Panc1 (cell line): ENCODE data around the gene RHBDL1.

Experiments
- SIN3A ChIP-seq: IDR thresholded peaks from 2 replicates; pipeline ENCODE4 v1.6.1; 2012; ENCODE audit warnings: low read depth, mild to moderate bottlenecking, low read length, moderate library complexity, borderline replicate concordance; ENCODE audit not compliant: insufficient read depth
- TF ChIP-seq, protein P1 (sequence below): fragments of 450-650 bp; IDR thresholded peaks from 2 replicates; pipeline ENCODE4 v1.5.1; 2017; ENCODE audit warnings: mild to moderate bottlenecking
- TF ChIP-seq, protein P2 (sequence below), 2 experiments: IDR thresholded peaks; 2 replicates each; pipeline ENCODE4 v1.6.1; 2011 to 2012; ENCODE audit warnings: low read depth in 2 of 2, control low read depth in 1 of 2, low read length in 1 of 2, mild to moderate bottlenecking in 1 of 2, moderate library complexity in 1 of 2; ENCODE audit not compliant: insufficient read depth in 1 of 2

DNA sequence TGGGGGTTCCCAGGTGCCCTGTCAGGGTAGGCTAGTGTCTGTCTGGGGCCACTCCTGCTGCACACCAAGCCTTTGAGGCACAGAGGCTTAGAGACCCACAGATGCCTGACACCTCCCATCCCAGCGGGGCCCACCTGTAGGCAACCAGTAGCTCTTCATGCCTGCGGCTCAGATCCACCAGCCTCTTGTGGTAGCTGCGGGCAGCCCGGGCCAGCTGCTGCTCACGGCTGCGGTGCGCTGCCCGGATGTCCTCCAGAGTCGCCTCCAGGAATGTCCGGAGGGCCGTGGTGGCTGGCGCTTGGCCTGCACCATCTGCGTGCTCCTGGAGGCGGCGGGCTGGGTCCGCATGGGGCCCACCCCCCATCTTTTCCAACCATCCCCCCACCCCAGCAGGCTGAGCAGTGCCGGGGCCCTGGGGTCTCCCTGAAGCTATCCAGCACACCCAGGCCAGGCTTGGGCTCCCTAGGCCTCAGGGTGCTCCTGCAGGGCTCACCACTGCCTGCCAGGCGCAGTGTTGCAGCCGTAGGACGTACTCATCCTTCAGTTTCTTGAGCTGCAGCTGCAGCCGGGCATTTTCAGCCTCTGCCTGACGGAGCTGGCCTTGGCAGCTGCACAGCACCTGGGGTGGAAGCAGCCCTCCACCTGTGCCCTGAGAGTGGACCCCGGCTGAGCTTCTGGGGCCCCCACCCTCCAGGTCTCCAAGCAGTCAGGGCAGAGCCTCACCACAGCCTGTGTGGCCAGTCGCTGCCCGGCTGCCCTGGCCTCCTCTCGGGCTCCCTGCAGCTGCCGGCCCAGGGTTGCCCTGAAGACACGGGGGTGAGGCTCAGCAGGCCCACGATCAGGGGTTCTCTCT is 48.9 kb downstream of the RHBDL1 start:
- TF ChIP-seq, protein P1, sequence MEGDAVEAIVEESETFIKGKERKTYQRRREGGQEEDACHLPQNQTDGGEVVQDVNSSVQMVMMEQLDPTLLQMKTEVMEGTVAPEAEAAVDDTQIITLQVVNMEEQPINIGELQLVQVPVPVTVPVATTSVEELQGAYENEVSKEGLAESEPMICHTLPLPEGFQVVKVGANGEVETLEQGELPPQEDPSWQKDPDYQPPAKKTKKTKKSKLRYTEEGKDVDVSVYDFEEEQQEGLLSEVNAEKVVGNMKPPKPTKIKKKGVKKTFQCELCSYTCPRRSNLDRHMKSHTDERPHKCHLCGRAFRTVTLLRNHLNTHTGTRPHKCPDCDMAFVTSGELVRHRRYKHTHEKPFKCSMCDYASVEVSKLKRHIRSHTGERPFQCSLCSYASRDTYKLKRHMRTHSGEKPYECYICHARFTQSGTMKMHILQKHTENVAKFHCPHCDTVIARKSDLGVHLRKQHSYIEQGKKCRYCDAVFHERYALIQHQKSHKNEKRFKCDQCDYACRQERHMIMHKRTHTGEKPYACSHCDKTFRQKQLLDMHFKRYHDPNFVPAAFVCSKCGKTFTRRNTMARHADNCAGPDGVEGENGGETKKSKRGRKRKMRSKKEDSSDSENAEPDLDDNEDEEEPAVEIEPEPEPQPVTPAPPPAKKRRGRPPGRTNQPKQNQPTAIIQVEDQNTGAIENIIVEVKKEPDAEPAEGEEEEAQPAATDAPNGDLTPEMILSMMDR, result no peak
- TF ChIP-seq SIN3A, result no peak
- TF ChIP-seq, protein P2, sequence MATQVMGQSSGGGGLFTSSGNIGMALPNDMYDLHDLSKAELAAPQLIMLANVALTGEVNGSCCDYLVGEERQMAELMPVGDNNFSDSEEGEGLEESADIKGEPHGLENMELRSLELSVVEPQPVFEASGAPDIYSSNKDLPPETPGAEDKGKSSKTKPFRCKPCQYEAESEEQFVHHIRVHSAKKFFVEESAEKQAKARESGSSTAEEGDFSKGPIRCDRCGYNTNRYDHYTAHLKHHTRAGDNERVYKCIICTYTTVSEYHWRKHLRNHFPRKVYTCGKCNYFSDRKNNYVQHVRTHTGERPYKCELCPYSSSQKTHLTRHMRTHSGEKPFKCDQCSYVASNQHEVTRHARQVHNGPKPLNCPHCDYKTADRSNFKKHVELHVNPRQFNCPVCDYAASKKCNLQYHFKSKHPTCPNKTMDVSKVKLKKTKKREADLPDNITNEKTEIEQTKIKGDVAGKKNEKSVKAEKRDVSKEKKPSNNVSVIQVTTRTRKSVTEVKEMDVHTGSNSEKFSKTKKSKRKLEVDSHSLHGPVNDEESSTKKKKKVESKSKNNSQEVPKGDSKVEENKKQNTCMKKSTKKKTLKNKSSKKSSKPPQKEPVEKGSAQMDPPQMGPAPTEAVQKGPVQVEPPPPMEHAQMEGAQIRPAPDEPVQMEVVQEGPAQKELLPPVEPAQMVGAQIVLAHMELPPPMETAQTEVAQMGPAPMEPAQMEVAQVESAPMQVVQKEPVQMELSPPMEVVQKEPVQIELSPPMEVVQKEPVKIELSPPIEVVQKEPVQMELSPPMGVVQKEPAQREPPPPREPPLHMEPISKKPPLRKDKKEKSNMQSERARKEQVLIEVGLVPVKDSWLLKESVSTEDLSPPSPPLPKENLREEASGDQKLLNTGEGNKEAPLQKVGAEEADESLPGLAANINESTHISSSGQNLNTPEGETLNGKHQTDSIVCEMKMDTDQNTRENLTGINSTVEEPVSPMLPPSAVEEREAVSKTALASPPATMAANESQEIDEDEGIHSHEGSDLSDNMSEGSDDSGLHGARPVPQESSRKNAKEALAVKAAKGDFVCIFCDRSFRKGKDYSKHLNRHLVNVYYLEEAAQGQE (IDR thresholded peaks at IDR 0.05; ENCODE audit: insufficient read depth in 1 of 2, low read depth in 2 of 2, low read length in 1 of 2), result no peak
